ENCODE measurements around the gene UBE2Q1.

Gene UBE2Q1

DNA sequence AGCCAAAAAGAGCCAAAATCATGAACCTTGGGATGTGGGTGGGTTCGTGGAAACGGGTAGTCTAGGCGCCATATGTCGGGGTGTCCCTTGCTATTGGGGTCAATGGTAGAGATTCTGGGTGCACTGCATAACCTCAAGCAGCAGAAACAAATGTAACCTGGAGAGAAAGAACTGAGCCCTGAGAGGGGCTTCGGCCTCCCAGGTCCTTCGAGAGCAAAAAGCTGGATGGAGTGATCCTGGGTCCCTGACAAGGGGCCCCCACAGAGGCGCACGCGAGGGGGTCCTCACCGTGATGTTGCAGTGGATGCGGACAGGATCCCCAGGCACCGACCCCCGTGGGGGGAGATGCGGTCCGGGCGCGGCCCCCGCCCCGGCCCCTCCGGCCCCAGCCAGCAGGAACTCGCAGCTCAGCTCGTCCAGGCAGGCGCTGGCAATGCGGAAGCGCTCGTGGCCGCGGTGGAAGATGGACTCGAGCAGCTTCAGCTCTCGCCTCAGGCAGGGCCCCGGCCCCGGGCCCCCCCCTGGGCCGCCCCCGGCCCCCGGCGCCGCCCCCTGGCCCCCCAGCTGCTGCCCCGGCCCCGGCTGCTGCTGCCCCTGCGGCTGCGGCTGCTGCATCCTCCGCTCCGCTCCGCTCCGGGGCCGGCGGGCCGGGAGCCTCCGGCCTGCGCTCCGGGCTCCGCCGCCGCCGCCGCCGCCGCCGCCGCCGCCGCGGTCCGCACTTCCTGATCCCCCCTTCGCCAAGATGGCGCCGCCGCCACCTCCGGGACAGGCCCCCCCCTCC lies at the start of gene UBE2Q1:
Gene UBE2Q1 (minus strand): TSS at position 724 of the 781 bp plus-strand sequence. CDS start 109 bp downstream, at position 615.
- DNase-seq: no peak

DNA sequence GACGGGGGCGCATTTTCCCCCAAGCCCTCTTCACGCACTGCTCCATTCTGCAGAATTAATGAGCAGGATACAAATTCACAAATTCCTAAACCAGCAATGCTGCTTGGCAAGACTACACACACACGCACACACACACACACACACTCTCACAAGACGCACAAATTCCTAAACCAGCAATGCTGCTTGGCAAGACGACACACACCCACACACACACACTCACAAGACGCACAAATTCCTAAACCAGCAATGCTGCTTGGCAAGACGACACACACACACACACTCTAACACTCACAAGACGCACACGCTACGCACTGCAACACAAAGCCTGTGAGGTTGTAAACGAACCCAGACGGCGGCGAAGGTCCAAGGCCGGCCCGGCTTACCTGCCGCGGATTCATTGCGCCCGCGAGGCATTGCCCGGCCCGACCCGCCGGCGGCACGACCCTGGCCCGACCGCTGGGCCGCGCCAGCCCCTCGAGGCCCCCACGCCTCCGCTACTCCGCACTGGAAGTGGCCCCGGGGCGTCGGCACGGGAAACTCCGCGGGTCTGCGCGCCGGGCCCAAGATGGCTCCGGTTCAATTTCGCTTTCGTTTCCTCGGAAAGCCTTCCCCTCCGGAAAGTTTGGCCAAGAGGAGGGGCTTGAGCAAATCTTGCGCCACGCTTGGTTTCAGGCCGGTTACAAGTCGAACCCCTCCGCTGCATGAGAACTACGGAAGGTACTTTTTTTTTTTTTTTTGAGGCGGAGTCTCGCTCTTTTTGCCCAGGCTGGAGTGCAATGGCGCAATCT lies 49.3 kb upstream of the UBE2Q1 start, which contains the start of gene ADAR:
Gene ADAR (minus strand): TSS at position 578 of the 788 bp plus-strand sequence. CDS start 180 bp downstream, at position 398.
- peak; percentile 96 for DNase-seq

DNA sequence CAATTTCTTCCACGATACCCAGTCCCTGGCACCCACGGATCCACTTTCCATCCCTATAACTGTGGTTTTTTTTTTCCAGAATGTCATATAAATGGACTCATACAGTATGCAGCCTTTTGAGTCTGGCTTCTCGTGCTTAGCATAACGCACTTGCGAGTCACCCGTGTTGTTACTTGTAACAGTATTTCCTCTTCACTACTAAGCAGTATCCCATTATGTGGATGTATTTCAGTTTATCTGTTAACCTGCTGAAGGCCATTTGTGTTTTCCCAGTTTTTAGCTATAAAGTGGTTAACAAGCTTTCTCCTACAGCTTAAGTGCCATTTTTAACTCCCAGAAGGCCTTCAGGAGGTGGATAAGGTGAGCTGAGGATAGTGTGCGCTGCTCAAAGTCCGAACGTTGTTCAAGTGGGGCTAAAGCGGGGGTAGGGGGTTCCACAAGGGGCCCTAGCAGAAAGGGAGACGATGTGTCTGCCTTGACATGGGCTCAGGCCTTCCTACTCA lies 48.7 kb upstream of the UBE2Q1 start:
- DNase-seq: peak; percentile 26

DNA sequence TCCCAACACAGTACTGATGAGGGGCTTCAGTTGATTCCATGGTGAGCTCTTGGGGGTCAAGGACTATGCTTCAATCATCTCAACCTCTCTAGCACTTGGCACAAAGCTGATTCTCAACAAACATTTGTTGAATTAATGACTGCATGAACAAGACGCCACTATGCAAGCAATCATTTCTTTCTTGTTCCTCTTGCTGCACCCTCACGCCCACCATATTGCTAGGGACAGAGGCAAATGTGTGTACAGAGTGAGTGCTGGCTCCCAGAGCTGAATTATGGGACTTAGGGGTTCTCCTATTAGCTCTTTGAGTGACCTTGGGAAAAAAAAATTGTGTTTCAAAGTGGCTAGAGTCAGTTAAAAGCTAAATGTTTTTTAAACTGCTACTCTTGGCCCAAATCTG lies 47.1 kb upstream of the UBE2Q1 start:
- no peak for DNase-seq

DNA sequence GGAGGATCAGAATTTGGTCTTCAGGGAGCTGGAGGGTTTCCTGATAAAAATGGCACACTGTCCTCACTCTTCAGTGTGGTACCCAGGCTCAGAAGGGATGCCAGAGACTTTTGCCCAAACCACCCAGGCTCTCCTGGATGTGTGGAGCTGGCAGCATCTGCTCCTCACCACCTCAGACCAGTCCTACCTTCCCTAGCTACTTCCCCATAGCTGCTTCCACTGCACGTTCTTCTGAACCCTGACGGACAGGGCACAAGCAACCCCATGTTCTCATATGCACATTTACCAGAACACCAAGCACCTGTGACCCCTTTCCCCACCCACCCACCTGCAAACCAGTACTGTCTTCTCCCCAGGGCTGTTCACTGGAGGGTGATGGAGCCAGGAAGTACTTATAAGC lies 44.9 kb upstream of the UBE2Q1 start:
- no peak for DNase-seq

DNA sequence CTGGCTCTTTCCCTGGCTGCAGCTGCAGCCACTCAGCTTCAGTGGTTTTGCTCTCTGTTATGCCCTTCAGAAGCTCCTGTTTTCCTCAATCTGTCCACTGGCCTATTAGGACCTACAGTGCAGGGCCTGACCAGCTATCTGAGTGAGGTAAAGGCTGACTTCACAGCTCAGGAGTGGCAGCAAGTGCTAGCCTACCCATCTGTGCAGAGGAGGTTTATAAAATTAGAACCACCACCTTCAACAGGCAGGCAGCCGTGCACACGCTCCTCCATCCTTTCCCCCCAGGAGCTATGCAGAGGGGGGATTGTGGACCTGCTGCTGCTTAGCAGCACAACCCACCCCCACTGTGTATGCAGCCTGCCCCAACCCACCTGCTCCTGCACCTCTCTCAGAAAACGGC lies 41.2 kb upstream of the UBE2Q1 start:
- no peak for DNase-seq

DNA sequence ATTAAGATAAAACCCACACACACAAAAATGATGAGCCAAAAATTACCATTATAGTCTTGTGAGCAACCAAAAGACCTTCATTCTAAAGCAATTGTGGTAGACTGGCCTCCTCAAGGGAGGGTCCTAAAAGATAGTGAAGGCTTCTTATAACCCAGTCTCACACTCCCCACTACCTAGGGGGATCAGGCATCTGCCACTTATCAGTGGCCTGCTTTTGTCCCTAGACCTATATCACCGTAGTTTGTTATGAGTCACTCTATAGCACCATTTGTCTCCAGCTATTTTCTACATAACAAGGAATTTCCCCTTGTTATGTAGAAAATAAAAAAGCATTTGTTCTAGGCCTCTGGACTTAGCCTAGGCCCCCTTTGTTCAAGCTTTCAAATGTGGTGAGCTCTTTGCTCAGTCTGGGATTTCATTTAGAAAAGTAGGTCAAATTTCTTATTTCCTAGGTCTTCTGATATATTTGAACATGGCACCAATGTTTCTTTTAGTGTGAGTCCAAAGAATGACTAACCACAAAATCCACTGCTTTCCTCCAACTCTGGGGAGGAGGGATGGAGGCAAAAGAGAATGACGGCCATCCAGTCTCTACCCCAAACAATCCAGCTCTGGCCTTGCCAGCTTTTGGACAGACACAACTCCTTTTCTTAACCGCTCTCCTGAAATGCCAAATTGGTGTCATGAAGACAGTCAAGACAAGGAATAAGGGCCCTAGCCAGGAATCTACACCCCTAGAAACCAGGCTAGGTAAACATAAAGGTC lies 40.6 kb upstream of the UBE2Q1 start:
- no peak for DNase-seq

DNA sequence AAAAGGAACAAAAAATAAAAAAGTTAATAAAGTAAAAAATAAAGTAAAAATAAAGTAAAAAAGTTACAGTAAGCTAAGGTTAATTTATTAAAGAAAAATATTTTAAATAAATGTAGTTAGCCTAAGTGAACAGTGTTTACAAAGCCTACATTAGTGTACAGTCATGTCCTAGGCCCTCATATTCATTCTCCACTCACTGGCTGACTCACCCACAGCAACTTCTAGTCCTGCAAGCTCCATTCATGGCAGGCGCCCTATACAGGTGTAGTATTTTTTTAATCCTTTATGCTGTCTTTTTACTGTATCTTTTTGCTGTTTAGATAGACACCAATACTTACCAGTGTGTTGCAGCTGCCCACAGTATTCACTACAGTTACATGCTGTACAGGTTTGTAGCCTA lies 37.2 kb upstream of the UBE2Q1 start:
- no peak for DNase-seq

DNA sequence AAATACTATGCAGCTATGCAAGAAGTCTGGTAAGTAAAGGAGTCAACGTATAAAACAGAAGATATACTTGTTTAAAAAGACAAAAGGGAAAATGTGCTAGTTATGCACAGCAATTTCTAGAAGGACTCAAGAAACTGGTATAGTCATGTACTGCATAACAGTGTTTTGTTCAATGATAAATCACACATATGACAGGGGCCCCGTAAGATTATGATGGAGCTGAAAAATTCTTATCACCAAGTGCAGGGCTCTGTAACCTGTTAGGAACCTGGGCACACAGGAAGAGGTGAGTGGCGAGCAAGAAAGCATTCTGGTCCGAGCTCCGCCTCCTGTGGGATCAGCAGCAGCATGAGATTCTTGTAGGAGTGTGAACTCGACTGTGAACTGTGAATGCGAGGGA lies 36.3 kb upstream of the UBE2Q1 start:
- no peak for DNase-seq

DNA sequence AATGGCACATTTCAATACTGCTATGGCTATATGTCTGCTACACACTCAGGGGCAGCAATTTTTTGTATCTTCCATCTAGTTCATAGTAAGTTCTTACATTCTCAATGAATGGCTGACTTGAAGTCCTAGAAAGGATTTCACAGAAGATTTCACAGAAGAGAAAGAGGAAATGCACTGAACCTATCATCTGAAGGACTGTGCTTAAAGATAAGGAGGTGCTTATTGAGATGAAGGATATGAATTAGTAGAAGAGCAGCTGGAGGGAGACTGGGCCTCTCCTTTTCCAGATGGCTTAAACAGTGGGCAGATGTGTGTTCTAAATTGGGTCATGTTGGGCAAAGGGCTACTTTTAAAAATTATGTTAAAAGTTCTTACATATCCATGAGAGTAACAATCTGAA lies 34.9 kb upstream of the UBE2Q1 start:
- DNase-seq: no peak

DNA sequence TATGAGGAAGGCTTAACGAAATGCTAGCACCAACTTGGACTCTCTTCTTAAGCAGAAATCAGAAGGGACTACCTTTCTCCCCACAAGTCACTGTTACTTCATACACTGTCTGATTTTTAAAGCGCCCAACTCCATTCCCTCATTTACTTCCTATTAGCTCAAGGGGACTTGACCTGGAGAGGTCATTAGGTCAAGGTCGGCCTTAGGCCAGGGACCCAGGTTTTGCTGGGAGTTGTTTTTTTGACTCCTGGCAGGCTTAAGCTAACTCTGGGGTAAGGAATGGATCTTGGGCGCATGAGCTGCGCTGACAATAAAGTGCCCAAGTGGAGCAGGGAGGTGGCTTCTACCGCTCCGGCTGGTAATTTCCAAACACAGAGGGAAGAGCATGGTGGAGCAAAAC lies 32.7 kb upstream of the UBE2Q1 start:
- no peak for DNase-seq

DNA sequence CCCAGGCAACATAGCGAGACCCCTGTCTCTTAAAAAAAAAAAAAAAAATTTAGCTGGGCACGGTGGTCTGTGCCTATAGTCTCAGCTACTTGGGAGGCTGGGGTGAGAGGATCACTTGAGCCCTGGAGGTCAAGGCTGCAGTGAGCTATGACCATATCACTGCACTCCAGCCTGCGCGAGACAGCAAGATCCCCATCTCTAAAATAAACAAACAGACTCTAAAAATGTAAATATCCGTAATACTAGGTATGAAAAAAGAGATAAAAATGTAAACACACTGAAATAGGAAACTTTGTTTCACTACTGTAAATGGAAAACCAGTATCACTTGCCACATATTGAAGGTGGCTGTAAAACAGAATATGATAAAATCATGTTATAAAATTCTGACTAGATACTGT lies 32.3 kb upstream of the UBE2Q1 start:
- no peak for DNase-seq

DNA sequence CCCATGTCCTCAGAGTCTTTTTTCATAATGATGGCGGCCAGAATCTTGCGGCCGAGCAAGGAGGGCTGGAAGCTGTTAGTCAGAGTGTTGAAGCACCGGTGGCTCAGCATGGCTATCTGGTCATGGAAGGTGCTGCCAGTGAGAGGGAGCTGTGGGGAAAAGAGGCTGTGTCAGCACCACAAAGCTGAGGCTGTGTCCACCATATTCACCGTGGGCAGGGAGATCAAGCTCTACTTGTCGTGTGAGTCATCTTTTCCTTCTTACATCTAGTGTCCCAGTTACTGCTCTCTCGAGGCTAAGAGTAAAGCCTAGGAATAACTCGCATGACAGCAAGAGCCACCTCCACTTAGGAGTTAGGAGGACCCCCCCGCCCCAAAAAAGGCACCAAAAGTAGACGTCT lies 31.3 kb upstream of the UBE2Q1 start:
- DNase-seq: no peak

DNA sequence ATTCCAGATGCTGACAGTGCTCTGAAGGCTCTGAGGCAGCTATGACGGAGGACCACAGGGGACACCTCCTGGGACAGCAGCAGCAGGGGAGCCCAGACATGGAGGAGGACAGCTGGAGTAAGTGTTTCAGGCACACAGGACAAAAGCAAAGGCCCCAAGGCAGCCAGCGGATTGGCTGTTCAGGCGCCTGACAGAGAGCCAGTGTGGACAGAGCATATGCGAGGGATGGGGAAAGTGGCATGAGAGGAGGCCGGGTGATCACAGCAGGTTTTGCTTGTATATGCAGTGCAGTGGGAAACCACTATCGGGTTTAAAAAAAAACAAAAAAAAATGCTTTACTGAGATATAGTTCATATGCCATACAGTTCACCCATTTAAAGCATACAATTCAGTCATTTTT lies 28.2 kb upstream of the UBE2Q1 start:
- no peak for DNase-seq

DNA sequence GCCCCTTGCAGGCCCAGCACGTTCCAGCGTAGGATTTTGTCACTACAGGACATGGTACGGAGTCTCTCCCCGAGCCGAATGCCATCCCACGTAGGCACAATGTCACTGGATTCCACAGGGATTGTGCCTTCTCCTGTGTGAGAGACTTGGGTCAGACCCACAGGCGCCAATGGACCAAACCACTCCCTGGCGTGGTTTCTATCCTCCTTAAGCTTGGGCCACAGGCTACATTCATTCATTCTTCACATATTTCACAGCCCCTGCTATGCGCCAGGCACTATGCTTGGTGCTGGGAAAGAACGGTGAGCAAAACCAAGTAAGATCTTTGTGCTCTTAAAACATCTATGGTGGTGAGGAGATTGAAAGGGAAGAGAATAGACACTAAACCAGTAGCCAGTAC lies 27.8 kb upstream of the UBE2Q1 start:
- DNase-seq: no peak

DNA sequence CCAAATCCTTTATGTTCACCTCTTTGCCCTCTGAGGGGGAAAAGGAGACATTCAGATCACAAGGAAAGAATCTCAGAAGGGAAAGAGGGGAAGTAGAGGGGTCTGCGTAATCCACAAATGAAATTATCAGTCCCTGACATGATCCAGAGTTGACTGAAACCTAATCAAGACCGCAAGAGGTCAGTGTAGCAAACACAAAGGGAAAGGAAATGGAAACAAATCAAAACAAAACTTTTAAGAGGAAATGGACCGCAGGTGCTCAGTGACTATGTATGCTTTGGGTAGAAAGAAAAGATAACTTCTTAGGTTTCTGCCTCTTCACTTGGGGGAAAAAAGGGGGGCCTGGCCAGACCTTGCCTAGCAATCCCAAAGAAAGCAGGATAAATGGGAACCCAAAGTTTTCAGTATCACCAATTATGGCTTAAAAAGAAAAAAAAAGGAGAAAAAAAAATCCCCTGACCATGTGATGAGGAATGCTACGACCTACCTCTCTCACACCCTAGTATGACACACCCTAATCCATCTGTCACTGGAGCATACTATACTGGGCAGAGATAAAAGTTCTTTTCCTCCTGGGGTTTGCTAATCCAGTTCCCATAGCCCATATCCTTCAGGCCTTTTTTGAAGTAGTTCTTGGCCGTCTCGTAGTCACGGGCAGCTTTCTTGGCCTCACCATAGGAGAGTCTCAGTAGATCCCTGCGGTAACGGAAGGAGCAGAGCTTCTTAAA lies 26.0 kb upstream of the UBE2Q1 start:
- DNase-seq: no peak

DNA sequence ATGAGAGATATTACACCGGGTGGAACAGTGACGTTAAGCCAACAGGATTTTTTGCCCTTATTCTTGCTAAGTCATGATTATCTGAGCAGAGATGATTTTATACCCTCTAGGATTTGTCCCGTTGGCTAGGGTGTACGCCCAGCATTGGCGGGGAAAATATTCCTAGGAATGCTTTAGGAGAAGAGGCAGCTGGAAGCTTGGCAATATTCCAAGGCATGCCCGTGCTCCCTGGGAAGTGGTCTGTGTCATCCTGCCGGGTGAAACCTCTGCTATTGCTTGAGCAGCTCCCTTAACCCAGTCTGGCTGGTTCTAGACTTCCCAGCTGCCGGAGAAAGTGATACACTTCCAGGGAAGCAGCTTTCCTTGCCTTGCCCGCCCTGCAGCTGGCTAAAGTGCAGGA lies 25.3 kb upstream of the UBE2Q1 start:
- no peak for DNase-seq

DNA sequence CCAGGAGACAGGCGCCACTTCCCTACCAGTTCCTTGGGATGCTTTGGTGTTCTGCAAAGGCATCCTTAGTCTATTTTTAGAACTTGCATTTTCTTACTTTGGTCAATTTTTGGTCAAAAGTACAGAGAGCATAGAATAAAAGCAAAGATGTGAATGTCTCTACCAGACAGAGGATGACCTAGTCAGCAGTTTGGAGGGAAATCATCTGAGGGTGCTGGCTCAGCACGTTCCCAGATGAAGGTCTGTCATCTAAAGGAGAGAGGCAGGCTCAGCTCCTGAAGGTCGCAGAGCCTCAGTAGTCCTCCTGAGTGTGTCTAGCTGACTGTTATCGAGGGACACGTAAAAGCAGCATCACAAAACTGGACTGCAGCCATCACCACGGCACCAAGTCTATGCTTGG lies 24.4 kb upstream of the UBE2Q1 start:
- DNase-seq: no peak

DNA sequence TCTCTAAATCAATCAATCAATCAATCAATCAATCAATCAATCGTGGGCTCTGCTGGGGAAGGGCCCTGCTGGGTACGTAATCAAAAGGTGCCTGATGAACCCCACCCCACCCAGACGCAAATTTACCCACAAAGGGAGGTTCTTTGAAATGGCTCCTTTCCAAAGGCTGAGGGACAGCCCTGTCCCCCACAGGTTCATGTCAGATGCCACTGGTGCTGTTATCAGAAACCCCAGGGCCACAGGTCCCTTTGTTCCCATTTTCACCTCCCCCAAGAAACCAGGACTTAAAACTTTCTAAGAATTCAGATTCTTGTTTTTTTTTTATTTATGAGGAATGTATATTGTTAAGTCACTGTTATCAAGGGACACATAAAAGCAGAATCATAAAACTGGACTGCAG lies 23.3 kb upstream of the UBE2Q1 start:
- no peak for DNase-seq

DNA sequence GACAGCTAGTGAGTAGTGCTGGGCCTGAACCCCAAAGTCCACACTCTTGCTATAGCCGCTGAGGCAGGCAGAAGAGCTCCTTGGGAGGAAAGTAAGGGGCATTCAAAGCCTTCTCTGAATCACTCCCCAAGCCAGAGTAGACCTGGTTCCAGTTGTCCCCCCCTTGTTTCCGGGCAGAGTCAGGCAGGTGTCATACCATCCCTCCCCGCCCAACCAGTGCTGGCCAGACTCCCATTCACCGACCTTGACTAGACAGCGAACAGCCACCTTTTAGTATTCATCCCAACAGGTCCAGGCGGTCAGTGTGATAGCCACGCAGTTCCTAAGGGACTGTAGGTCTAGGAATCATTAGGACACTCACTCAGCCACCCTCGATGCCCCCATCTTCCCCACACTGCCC lies 20.9 kb upstream of the UBE2Q1 start:
- no peak for DNase-seq

DNA sequence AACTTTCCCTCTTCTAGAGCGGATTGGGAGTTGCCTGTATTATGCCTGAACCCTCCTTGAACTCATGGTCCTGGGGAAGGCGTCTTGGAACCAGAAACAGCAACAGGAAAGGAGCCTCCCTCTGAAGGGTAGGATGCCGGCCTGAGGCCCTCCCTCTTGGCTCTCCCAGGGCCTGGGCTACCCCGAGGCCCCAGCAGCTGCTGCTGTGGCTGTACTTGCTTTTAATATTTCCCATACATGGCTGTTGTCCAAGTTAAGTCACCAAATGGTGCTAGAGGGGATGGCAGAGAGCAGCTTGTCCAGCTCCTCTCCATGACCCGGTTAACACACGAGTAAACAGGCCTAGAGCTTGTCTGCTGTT lies 19.6 kb upstream of the UBE2Q1 start:
- DNase-seq: no peak

DNA sequence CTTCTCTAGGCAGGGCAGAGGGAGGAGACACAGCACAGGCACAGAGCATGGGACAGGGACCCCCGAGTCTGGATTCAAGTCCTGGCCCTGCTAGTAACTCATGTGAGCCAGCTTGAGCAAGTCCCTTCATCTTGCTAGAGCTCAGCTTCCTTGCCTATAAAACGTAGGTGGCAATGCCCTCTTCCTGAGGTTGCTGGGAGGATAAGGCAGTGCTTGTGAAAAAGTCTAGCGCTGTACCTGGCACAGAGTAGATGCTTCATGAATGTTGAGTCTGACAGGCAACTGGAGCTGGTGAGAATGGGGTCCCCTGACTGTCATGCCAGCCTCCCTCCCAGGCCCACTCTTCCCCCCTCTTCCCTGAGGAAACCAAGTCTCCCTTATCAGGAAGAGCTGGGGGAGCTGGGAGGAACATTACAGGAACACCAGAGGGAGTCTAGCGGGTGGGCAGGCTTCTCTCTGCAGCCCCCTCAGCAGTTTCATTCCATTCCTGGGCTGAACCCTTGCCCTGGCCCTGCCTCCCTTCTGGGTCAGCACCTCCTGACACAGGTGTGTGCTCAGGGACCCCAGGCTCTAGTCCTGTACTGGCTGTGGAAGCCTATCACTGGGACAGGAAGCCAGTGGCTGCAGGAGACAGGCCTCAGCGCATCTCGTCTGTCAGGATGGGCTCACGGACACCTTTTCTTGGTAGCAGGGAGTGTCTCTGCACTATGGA lies 19.0 kb upstream of the UBE2Q1 start:
- no peak for DNase-seq
